ENCODE data around the gene NME4.
"Not testable (repeated sequence)": the region's sequence is repeated elsewhere in the genome, so short reads cannot be mapped to it uniquely, and the experiment has no call there.

The NME4 gene

GRCh38 chr16:415170-415498, 18.1 kb downstream of the NME4 start:
- not testable (repeated sequence) for H3K9me3 ChIP-seq (ENCODE audit: control insufficient read depth, low read length); H2BK120ac ChIP-seq (ENCODE audit: low read depth, low read length); H2AK5ac ChIP-seq (ENCODE audit: low read length, severe bottlenecking); H2AFZ ChIP-seq (ENCODE audit: low read depth, low read length); H3K27me3 ChIP-seq (ENCODE audit: control insufficient read depth in 1 of 2, insufficient read depth in 1 of 2, low read length in 2 of 2); H3K4me2 ChIP-seq (ENCODE audit: low read length, poor library complexity, severe bottlenecking); H2BK12ac ChIP-seq (ENCODE audit: low read length in 2 of 2); H3K4ac ChIP-seq (ENCODE audit: low read depth in 1 of 2, low read length in 2 of 2); H3K79me1 ChIP-seq (replicated peaks; ENCODE audit: low read length, poor library complexity, severe bottlenecking); H3K18ac ChIP-seq (ENCODE audit: low read depth in 1 of 2, low read length in 2 of 2); H3K14ac ChIP-seq (ENCODE audit: low read length in 2 of 2); H3K23ac ChIP-seq (ENCODE audit: low read length in 2 of 2); H3K9ac ChIP-seq (ENCODE audit: low read length); DNase-seq; H4K91ac ChIP-seq (ENCODE audit: low read length); H2BK5ac ChIP-seq (ENCODE audit: low read depth, low read length, poor library complexity, severe bottlenecking); H4K8ac ChIP-seq (ENCODE audit: low read length); H3K4me3 ChIP-seq (ENCODE audit: insufficient read depth in 1 of 2, low read depth in 1 of 2, low read length in 2 of 2); H3K27ac ChIP-seq (ENCODE audit: low read length, poor library complexity, severe bottlenecking); H3K4me1 ChIP-seq (ENCODE audit: control insufficient read depth, insufficient read depth, low read depth, low read length); H2BK15ac ChIP-seq (ENCODE audit: low read depth, poor library complexity, severe bottlenecking)
- H3K36me3 ChIP-seq (ENCODE audit: control insufficient read depth in 1 of 2, insufficient read depth in 2 of 2, low read depth in 1 of 2, low read length in 2 of 2) = peaks cover 17 to 19% of the 10 kb centered on the region in 2 experiments
- WGBS = 88% methylated on average over 3 of the region's 3 CpGs

- not testable (repeated sequence) for H2AK5ac ChIP-seq (ENCODE audit: low read length, severe bottlenecking); H3K4ac ChIP-seq (ENCODE audit: low read depth in 1 of 2, low read length in 2 of 2); H3K79me1 ChIP-seq (replicated peaks; ENCODE audit: low read length, poor library complexity, severe bottlenecking); H3K9ac ChIP-seq (ENCODE audit: low read length); DNase-seq; H3K9me3 ChIP-seq (ENCODE audit: control insufficient read depth, low read length); H3K27ac ChIP-seq (ENCODE audit: low read length, poor library complexity, severe bottlenecking); H3K23ac ChIP-seq (ENCODE audit: low read length in 2 of 2); H3K36me3 ChIP-seq (ENCODE audit: control insufficient read depth in 1 of 2, insufficient read depth in 2 of 2, low read depth in 1 of 2, low read length in 2 of 2); H4K8ac ChIP-seq (ENCODE audit: low read length); H3K14ac ChIP-seq (ENCODE audit: low read length in 2 of 2); H2BK12ac ChIP-seq (ENCODE audit: low read length in 2 of 2); H3K27me3 ChIP-seq (ENCODE audit: control insufficient read depth in 1 of 2, insufficient read depth in 1 of 2, low read length in 2 of 2); H2AFZ ChIP-seq (ENCODE audit: low read depth, low read length); H3K18ac ChIP-seq (ENCODE audit: low read depth in 1 of 2, low read length in 2 of 2); H2BK120ac ChIP-seq (ENCODE audit: low read depth, low read length); H2BK15ac ChIP-seq (ENCODE audit: low read depth, poor library complexity, severe bottlenecking); H3K4me3 ChIP-seq (ENCODE audit: insufficient read depth in 1 of 2, low read depth in 1 of 2, low read length in 2 of 2); H3K4me2 ChIP-seq (ENCODE audit: low read length, poor library complexity, severe bottlenecking); H2BK5ac ChIP-seq (ENCODE audit: low read depth, low read length, poor library complexity, severe bottlenecking); H4K91ac ChIP-seq (ENCODE audit: low read length)
- H3K4me1 ChIP-seq (ENCODE audit: control insufficient read depth, insufficient read depth, low read depth, low read length) = peaks cover 24% of the 10 kb centered on the region
- 95% methylated on average over 13 of the region's 13 CpGs for WGBS
Observed at GRCh38 chr16:422179-422578, 25.2 kb downstream of the NME4 start.

- DNase-seq = peak; percentile 89
- H3K4me3 ChIP-seq (ENCODE audit: insufficient read depth in 1 of 2, low read depth in 1 of 2, low read length in 2 of 2) = peak overlapping the region in 1 of 2 experiments; percentile 82
- no peak overlapping the region for H2AFZ ChIP-seq (ENCODE audit: low read depth, low read length)
- H3K79me1 ChIP-seq (replicated peaks; ENCODE audit: low read length, poor library complexity, severe bottlenecking) = peaks cover 19% of the 10 kb centered on the region
- no peaks in the 10 kb centered on the region for H3K9me3 ChIP-seq (ENCODE audit: control insufficient read depth, low read length)
- peak overlapping the region in 1 of 2 experiments; percentile 85 for H3K4ac ChIP-seq (ENCODE audit: low read depth in 1 of 2, low read length in 2 of 2)
- peaks cover 0 to 3% of the 10 kb centered on the region in 2 experiments for H3K36me3 ChIP-seq (ENCODE audit: control insufficient read depth in 1 of 2, insufficient read depth in 2 of 2, low read depth in 1 of 2, low read length in 2 of 2)
- no peak overlapping the region for H2BK5ac ChIP-seq (ENCODE audit: low read depth, low read length, poor library complexity, severe bottlenecking)
- H3K23ac ChIP-seq (ENCODE audit: low read length in 2 of 2) = no peak overlapping the region
- peak overlapping the region; percentile 89 for H4K91ac ChIP-seq (ENCODE audit: low read length)
- peak overlapping the region; percentile 27 for H4K8ac ChIP-seq (ENCODE audit: low read length)
- peak overlapping the region; percentile 83 for H3K9ac ChIP-seq (ENCODE audit: low read length)
- peak overlapping the region; percentile 37 for H2BK120ac ChIP-seq (ENCODE audit: low read depth, low read length)
- no peak overlapping the region for H2BK15ac ChIP-seq (ENCODE audit: low read depth, poor library complexity, severe bottlenecking)
- H2AK5ac ChIP-seq (ENCODE audit: low read length, severe bottlenecking) = peak overlapping the region; percentile 86
- H3K4me1 ChIP-seq (ENCODE audit: control insufficient read depth, insufficient read depth, low read depth, low read length) = peaks cover 28% of the 10 kb centered on the region
- H3K27ac ChIP-seq (ENCODE audit: low read length, poor library complexity, severe bottlenecking) = peak overlapping the region; percentile 75
- H3K27me3 ChIP-seq (ENCODE audit: control insufficient read depth in 1 of 2, insufficient read depth in 1 of 2, low read length in 2 of 2) = no peaks in the 10 kb centered on the region
- peak overlapping the region in 1 of 2 experiments; percentile 93 for H3K18ac ChIP-seq (ENCODE audit: low read depth in 1 of 2, low read length in 2 of 2)
- peak overlapping the region; percentile 99 for H3K4me2 ChIP-seq (ENCODE audit: low read length, poor library complexity, severe bottlenecking)
- WGBS = 62% methylated on average over 19 of the region's 20 CpGs
- H3K14ac ChIP-seq (ENCODE audit: low read length in 2 of 2) = peak overlapping the region in 1 of 2 experiments; percentile 28
- H2BK12ac ChIP-seq (ENCODE audit: low read length in 2 of 2) = peak overlapping the region; percentile 92 to 95
Observed at GRCh38 chr16:424033-424622, 27.1 kb downstream of the NME4 start.

- Histone ChIP-seq H3K27ac (ENCODE audit: low read length, poor library complexity, severe bottlenecking) (peak overlapping the region; percentile 75), H3K4me2 (ENCODE audit: low read length, poor library complexity, severe bottlenecking) (peak overlapping the region; percentile 99), H3K4ac (ENCODE audit: low read depth in 1 of 2, low read length in 2 of 2) (peak overlapping the region; percentile 15 to 71), H3K18ac (ENCODE audit: low read depth in 1 of 2, low read length in 2 of 2) (peak overlapping the region; percentile 59 to 93), H2BK120ac (ENCODE audit: low read depth, low read length) (no peak overlapping the region), H3K27me3 (ENCODE audit: control insufficient read depth in 1 of 2, insufficient read depth in 1 of 2, low read length in 2 of 2) (no peaks in the 10 kb centered on the region), H3K4me1 (ENCODE audit: control insufficient read depth, insufficient read depth, low read depth, low read length) (peaks cover 28% of the 10 kb centered on the region), H2AK5ac (ENCODE audit: low read length, severe bottlenecking) (peak overlapping the region; percentile 55), H4K91ac (ENCODE audit: low read length) (peak overlapping the region; percentile 78), H3K36me3 (ENCODE audit: control insufficient read depth in 1 of 2, insufficient read depth in 2 of 2, low read depth in 1 of 2, low read length in 2 of 2) (peaks cover 0 to 3% of the 10 kb centered on the region in 2 experiments), H3K9me3 (ENCODE audit: control insufficient read depth, low read length) (no peaks in the 10 kb centered on the region), H3K23ac (ENCODE audit: low read length in 2 of 2) (peak overlapping the region in 1 of 2 experiments; percentile 70), H2BK12ac (ENCODE audit: low read length in 2 of 2) (peak overlapping the region; percentile 92), H3K79me1 (replicated peaks; ENCODE audit: low read length, poor library complexity, severe bottlenecking) (peaks cover 19% of the 10 kb centered on the region), H3K14ac (ENCODE audit: low read length in 2 of 2) (peak overlapping the region in 1 of 2 experiments; percentile 90), H3K4me3 (ENCODE audit: insufficient read depth in 1 of 2, low read depth in 1 of 2, low read length in 2 of 2) (peak overlapping the region; percentile 76 to 82), H2BK5ac (ENCODE audit: low read depth, low read length, poor library complexity, severe bottlenecking) (no peak overlapping the region), H2BK15ac (ENCODE audit: low read depth, poor library complexity, severe bottlenecking) (peak overlapping the region; percentile 93), H4K8ac (ENCODE audit: low read length) (peak overlapping the region; percentile 87), H2AFZ (ENCODE audit: low read depth, low read length) (no peak overlapping the region), H3K9ac (ENCODE audit: low read length) (peak overlapping the region; percentile 83)
- 14% methylated on average over 31 of the region's 31 CpGs for WGBS
- DNase-seq = peak; percentile 51
Observed at GRCh38 chr16:424623-425081, 27.7 kb downstream of the NME4 start.
